AG10803 (cell line): Measurements from ENCODE around the gene ASXL1.
A peak's percentile ranks its signal among the peaks of the same experiment; 100 is the strongest.
"Not testable (repeated sequence)": the region's sequence is repeated elsewhere in the genome, so short reads cannot be mapped to it uniquely, and the experiment has no call there.

ENCODE experiments used
- DNase-seq: peaks from one replicate; pipeline ENCODE4 v3.0.0; 2010; ENCODE audit warnings: low read depth
- H3K4me3 ChIP-seq: 2 replicates; pipeline ENCODE4 v1.5.1; 2011; ENCODE audit warnings: mild to moderate bottlenecking, low read length, control low read depth
- CTCF ChIP-seq: conservative IDR thresholded peaks from 2 replicates; pipeline ENCODE4 v1.5.1; 2011; ENCODE audit warnings: mild to moderate bottlenecking, low read length, control low read depth, inconsistent platforms

Gene ASXL1

GRCh38 chr20:32338665-32339064 is 19.5 kb upstream of the ASXL1 start:
- H3K4me3 ChIP-seq: no peak overlapping the region
- no peak for TF ChIP-seq CTCF
- DNase-seq: no peak

- no peak for DNase-seq
- no peak for TF ChIP-seq CTCF
- no peak overlapping the region for H3K4me3 ChIP-seq
These were observed 19.0 kb upstream of the ASXL1 start for GRCh38 chr20:32339116-32339515.

GRCh38 chr20:32341053-32341452 is 17.1 kb upstream of the ASXL1 start:
- DNase-seq: peak; percentile 45
- not testable (repeated sequence) for H3K4me3 ChIP-seq

GRCh38 chr20:32343439-32343838 is 14.7 kb upstream of the ASXL1 start:
- H3K4me3 ChIP-seq: no peak overlapping the region
- peak; percentile 85 for DNase-seq

GRCh38 chr20:32344835-32345506 is 13.2 kb upstream of the ASXL1 start:
- no peak for DNase-seq
- TF ChIP-seq CTCF: no peak
- no peak overlapping the region for H3K4me3 ChIP-seq

More at GRCh38 chr20:32343439-32343838, 14.7 kb upstream of the ASXL1 start:
- no peak for TF ChIP-seq CTCF

- H3K4me3 ChIP-seq: no peak overlapping the region
- DNase-seq: no peak
- TF ChIP-seq CTCF: no peak
These were observed 9.9 kb upstream of the ASXL1 start for GRCh38 chr20:32348207-32348606.

GRCh38 chr20:32350421-32350820 is 7.7 kb upstream of the ASXL1 start:
- H3K4me3 ChIP-seq: no peak overlapping the region
- TF ChIP-seq CTCF: no peak

More at GRCh38 chr20:32350421-32350820, 7.7 kb upstream of the ASXL1 start:
- DNase-seq: no peak
